HepG2 (cell line): ENCODE results near the gene TULP4. TPM values are rescaled to one million over a fixed set of nuclear protein-coding genes. Genes with fewer than 3 reads are reported as not detected.
A peak's percentile ranks its signal among the peaks of the same experiment; 100 is the strongest.

Experiments used
- ARID2 ChIP-seq: sonication (generic); formaldehyde crosslinking; IDR thresholded peaks from 2 replicates; pipeline ENCODE4 v1.8.1; 2022; ENCODE audit warnings: mild to moderate bottlenecking, missing genetic modification reagents, borderline replicate concordance
- CBFB ChIP-seq: sonication (generic); formaldehyde crosslinking; IDR thresholded peaks from 2 replicates; pipeline ENCODE4 v1.4.0; 2020; ENCODE audit warnings: missing genetic modification reagents
- HCFC1 ChIP-seq: fragments of 150-350 bp; IDR thresholded peaks from 2 replicates; pipeline ENCODE4 v1.6.1; 2014; ENCODE audit warnings: low read depth, low read length
- HNRNPK ChIP-seq: fragments of 200-400 bp; formaldehyde crosslinking; IDR thresholded peaks from 2 replicates; pipeline ENCODE4 v1.6.1; 2018; ENCODE audit warnings: low read length, low read depth, moderate library complexity, mild to moderate bottlenecking; ENCODE audit not compliant: poor library complexity, severe bottlenecking
- HOXA5 ChIP-seq: sonication (generic); formaldehyde crosslinking; IDR thresholded peaks from 2 replicates; pipeline ENCODE4 v1.4.0; 2020; ENCODE audit warnings: missing genetic modification reagents
- MEF2D ChIP-seq: sonication (generic); formaldehyde crosslinking; IDR thresholded peaks from 2 replicates; pipeline ENCODE4 v1.5.1; 2020; ENCODE audit warnings: mild to moderate bottlenecking, missing genetic modification reagents
- MTA3 ChIP-seq: sonication (generic); formaldehyde crosslinking; IDR thresholded peaks from 2 replicates; pipeline ENCODE4 v1.4.0; 2020; ENCODE audit warnings: missing genetic modification reagents
- NCOA2 ChIP-seq: sonication (generic); formaldehyde crosslinking; IDR thresholded peaks from 2 replicates; pipeline ENCODE4 v1.8.0; 2022; ENCODE audit warnings: inconsistent platforms
- POLR2AphosphoS5 ChIP-seq: IDR thresholded peaks from 2 replicates; pipeline ENCODE4 v1.6.1; 2012; ENCODE audit warnings: low read depth, low read length
- SALL2 ChIP-seq: sonication (generic); formaldehyde crosslinking; IDR thresholded peaks from 2 replicates; pipeline ENCODE4 v1.8.1; 2023; ENCODE audit warnings: mild to moderate bottlenecking, missing genetic modification reagents, inconsistent platforms
- SMYD3 ChIP-seq: sonication (generic); formaldehyde crosslinking; IDR thresholded peaks from 2 replicates; pipeline ENCODE4 v1.8.1; 2023; ENCODE audit warnings: mild to moderate bottlenecking, missing genetic modification reagents
- TOPORS ChIP-seq: sonication (generic); formaldehyde crosslinking; IDR thresholded peaks from 2 replicates; pipeline ENCODE4 v1.8.0; 2023; ENCODE audit warnings: mild to moderate bottlenecking, missing genetic modification reagents
- ZNF17 ChIP-seq: sonication (generic); formaldehyde crosslinking; IDR thresholded peaks from 2 replicates; pipeline ENCODE4 v1.5.0; 2020; ENCODE audit warnings: mild to moderate bottlenecking, missing genetic modification reagents
- ZNF234 ChIP-seq: sonication (generic); formaldehyde crosslinking; conservative IDR thresholded peaks from 2 replicates; pipeline ENCODE4 v1.5.1; 2020; ENCODE audit warnings: mild to moderate bottlenecking, missing genetic modification reagents
- ZNF256 ChIP-seq: sonication (generic); formaldehyde crosslinking; conservative IDR thresholded peaks from 2 replicates; pipeline ENCODE4 v1.4.0; 2020; ENCODE audit warnings: missing genetic modification reagents
- ZNF260 ChIP-seq: sonication (generic); formaldehyde crosslinking; IDR thresholded peaks from 2 replicates; pipeline ENCODE4 v1.4.0; 2020; ENCODE audit warnings: missing genetic modification reagents, low read depth, mild to moderate bottlenecking, borderline replicate concordance
- ZNF781 ChIP-seq: sonication (generic); formaldehyde crosslinking; IDR thresholded peaks from 2 replicates; pipeline ENCODE4 v1.5.1; 2020; ENCODE audit warnings: borderline replicate concordance, mild to moderate bottlenecking, missing genetic modification reagents; ENCODE audit errors: not compliant biosample characterization
- ZNF790 ChIP-seq: sonication (generic); formaldehyde crosslinking; IDR thresholded peaks from 2 replicates; pipeline ENCODE4 v1.8.0; 2022; ENCODE audit warnings: missing genetic modification reagents, mild to moderate bottlenecking, borderline replicate concordance
- polyA plus RNA-seq, 8 experiments: library from polyadenylated mRNA; depleted of rRNA in 3 of 8; stranded (reverse) in 7 of 8; unstranded in 1 of 8; fragments of >200 nt; fragmentation: Illumina TruSeq in 4 of 8; extraction: Trizol in 4 of 8; gene quantifications; 2 replicates each; pipeline versions ENCODE4 v1.2.1 to v1.2.3, GENCODE V29; 2011 to 2016; ENCODE audit warnings: low read depth in 4 of 8, missing spikeins in 1 of 8, mixed read lengths in 1 of 8; ENCODE audit not compliant: insufficient read depth in 1 of 8
- total RNA-seq, 5 experiments: library from RNA; depleted of rRNA; stranded (reverse); fragments of >200 nt; fragmentation: Illumina TruSeq; extraction: Trizol; gene quantifications; 2 replicates each; pipeline ENCODE4 v1.2.3, GENCODE V29; 2016; ENCODE audit warnings: low read depth in 1 of 5
- TF ChIP-seq, protein P1 (sequence below): sonication (generic); formaldehyde crosslinking; IDR thresholded peaks from 2 replicates; pipeline ENCODE4 v1.8.0; 2022; ENCODE audit warnings: mild to moderate bottlenecking, missing genetic modification reagents
- TF ChIP-seq, protein P2 (sequence below): sonication (generic); formaldehyde crosslinking; IDR thresholded peaks from 2 replicates; pipeline ENCODE4 v1.4.0; 2020; ENCODE audit warnings: missing genetic modification reagents

Gene TULP4
- total and polyA plus RNA-seq, 2 of the 13 experiments (the other 11 are each of a cell fraction or from before 2014, with no cell fraction given): 21.1 to 122 TPM

DNA sequence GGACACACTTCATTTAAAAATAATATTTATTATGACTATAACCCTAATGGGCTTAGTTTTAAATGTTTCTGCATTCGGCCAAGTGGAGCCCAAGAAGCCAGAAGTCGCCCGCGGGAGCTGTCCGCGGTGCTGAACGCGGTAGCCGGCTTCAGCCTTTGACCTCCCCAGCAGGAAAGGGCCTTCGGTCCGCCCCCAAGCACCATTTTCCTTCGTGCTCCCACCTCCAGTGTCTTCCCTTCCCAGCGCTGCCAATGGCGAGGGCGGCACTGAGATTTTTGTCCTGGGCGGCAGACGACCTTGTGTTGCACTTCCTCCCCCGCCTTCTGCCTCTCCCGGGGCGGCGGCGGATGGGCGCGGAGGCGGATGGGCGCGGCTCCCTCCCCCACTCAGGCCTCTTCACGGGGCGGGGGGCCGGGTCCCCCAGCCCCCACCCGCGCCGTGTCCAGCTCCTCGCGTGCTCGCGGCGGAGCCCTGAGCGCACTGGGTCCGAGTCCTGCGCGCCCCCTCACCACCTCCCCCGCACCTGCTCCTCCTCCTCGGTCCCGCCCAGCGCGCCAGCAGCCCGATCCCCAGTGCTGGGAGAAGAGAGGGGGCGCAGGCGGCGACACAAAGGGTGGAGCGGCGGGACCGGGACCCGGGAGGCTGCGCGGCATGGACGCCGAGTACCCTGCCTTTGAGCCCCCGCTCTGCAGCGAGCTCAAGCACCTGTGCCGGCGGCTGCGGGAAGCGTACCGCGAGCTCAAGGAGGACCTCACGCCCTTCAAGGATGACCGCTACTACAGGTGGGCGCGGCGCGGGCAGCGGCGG, 224.0 kb downstream of the TULP4 start (continued):
- no peak for TF ChIP-seq ZNF260 (CRISPR knock-in tag)
- peak; percentile 78 for TF ChIP-seq MEF2D (CRISPR knock-in tag)
- peak; percentile 99 for TF ChIP-seq ZNF781 (CRISPR knock-in tag)
- no peak for TF ChIP-seq HCFC1
- 0 out of 2 replicates have a peak, but pooled peaks have one; percentile 43 for TF ChIP-seq CBFB (CRISPR knock-in tag)
- peak; percentile 99 for TF ChIP-seq HOXA5 (CRISPR knock-in tag)
- TF ChIP-seq MTA3 (CRISPR knock-in tag): peak; percentile 87; the same call in 1 of the 2 replicates
- peak; percentile 95 for TF ChIP-seq SMYD3 (CRISPR knock-in tag)
- peak; percentile 100 for TF ChIP-seq ARID2
- peak; percentile 79 for TF ChIP-seq TOPORS (CRISPR knock-in tag)
- peak; percentile 95; the same call in 1 of the 2 replicates for TF ChIP-seq SALL2 (CRISPR knock-in tag)
- peak; percentile 91; the same call in 1 of the 2 replicates for TF ChIP-seq ZNF234 (CRISPR knock-in tag)
- TF ChIP-seq, protein P1, sequence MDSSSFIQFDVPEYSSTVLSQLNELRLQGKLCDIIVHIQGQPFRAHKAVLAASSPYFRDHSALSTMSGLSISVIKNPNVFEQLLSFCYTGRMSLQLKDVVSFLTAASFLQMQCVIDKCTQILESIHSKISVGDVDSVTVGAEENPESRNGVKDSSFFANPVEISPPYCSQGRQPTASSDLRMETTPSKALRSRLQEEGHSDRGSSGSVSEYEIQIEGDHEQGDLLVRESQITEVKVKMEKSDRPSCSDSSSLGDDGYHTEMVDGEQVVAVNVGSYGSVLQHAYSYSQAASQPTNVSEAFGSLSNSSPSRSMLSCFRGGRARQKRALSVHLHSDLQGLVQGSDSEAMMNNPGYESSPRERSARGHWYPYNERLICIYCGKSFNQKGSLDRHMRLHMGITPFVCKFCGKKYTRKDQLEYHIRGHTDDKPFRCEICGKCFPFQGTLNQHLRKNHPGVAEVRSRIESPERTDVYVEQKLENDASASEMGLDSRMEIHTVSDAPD: peak; percentile 85
- TF ChIP-seq, protein P2, sequence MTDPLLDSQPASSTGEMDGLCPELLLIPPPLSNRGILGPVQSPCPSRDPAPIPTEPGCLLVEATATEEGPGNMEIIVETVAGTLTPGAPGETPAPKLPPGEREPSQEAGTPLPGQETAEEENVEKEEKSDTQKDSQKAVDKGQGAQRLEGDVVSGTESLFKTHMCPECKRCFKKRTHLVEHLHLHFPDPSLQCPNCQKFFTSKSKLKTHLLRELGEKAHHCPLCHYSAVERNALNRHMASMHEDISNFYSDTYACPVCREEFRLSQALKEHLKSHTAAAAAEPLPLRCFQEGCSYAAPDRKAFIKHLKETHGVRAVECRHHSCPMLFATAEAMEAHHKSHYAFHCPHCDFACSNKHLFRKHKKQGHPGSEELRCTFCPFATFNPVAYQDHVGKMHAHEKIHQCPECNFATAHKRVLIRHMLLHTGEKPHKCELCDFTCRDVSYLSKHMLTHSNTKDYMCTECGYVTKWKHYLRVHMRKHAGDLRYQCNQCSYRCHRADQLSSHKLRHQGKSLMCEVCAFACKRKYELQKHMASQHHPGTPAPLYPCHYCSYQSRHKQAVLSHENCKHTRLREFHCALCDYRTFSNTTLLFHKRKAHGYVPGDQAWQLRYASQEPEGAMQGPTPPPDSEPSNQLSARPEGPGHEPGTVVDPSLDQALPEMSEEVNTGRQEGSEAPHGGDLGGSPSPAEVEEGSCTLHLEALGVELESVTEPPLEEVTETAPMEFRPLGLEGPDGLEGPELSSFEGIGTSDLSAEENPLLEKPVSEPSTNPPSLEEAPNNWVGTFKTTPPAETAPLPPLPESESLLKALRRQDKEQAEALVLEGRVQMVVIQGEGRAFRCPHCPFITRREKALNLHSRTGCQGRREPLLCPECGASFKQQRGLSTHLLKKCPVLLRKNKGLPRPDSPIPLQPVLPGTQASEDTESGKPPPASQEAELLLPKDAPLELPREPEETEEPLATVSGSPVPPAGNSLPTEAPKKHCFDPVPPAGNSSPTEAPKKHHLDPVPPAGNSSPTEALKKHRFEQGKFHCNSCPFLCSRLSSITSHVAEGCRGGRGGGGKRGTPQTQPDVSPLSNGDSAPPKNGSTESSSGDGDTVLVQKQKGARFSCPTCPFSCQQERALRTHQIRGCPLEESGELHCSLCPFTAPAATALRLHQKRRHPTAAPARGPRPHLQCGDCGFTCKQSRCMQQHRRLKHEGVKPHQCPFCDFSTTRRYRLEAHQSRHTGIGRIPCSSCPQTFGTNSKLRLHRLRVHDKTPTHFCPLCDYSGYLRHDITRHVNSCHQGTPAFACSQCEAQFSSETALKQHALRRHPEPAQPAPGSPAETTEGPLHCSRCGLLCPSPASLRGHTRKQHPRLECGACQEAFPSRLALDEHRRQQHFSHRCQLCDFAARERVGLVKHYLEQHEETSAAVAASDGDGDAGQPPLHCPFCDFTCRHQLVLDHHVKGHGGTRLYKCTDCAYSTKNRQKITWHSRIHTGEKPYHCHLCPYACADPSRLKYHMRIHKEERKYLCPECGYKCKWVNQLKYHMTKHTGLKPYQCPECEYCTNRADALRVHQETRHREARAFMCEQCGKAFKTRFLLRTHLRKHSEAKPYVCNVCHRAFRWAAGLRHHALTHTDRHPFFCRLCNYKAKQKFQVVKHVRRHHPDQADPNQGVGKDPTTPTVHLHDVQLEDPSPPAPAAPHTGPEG (CRISPR knock-in tag): peak; percentile 92
- TF ChIP-seq ZNF256: peak; percentile 99
- TF ChIP-seq HNRNPK: peak; percentile 51
- no peak; the same call in 1 of the 2 replicates for TF ChIP-seq ZNF17 (CRISPR knock-in tag)
- peak; percentile 86 for TF ChIP-seq NCOA2 (CRISPR knock-in tag)
- TF ChIP-seq POLR2AphosphoS5: no peak
- TF ChIP-seq ZNF790 (CRISPR knock-in tag): peak; percentile 86; the same call in 1 of the 2 replicates
